Measurements from ENCODE around the gene CCDC27.
A peak's percentile ranks its signal among the peaks of the same experiment; 100 is the strongest.

The CCDC27 gene

DNA sequence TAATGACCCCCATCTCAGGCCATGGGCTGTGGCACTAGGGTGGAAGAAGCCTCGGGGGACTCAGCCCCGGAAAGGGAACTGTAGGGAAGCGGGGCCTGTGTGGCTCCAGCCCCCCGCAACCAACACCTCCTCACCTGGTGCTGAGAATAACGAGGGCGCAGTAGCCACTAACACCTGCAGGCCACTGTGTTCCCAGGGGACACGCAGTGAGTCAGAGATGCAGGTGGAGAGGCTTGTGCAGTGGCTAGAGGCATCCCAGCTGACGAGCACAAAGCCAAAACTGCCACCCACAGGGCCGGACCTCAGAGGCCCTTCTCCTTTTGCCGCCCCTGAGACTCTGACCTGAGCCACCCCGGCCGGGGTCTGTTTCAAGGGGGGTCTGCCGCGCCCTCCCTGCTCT is 33.5 kb upstream of the CCDC27 start:
- DNase-seq (ENCODE audit: low read depth) = no peak

DNA sequence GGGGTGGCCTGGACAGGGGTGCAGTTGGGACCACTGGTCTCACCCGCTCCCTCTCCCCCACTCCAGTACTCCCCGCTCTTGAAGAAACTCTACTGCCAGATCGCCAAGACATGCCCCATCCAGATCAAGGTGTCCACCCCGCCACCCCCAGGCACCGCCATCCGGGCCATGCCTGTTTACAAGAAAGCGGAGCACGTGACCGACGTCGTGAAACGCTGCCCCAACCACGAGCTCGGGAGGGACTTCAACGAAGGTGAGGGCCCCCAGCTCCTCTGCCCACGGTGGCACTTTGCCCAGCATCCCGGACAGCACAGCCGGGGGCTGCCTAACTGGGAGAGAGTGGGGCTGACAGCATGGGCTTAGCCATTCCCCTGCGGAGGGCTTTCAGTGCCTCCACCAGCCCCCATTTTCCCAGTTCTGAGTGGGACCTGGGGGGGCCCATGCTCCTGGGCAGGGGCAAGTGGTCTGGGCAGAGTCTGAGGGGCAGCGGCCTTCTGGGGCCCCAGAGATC is 30.2 kb upstream of the CCDC27 start:
- no peak for DNase-seq (ENCODE audit: low read depth)

DNA sequence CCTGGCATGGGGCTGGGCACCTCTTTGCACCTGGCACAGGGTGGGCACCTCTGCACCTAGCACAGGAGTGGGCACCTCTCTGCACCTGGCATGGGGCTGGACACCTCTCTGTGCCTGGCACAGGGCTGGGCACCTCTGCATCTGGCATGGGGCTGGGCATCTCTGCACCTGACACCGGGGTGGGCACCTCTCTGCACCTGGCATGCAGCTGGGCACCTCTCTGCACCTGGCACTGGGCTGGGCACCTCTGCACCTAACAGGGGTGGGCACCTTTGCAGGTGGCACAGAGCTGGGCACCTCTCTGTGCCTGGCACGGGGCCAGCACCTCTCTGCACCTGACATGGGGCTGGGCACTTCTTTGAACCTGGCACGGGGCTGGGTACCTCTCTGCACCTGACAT is 29.4 kb upstream of the CCDC27 start:
- no peak for DNase-seq (ENCODE audit: low read depth)

DNA sequence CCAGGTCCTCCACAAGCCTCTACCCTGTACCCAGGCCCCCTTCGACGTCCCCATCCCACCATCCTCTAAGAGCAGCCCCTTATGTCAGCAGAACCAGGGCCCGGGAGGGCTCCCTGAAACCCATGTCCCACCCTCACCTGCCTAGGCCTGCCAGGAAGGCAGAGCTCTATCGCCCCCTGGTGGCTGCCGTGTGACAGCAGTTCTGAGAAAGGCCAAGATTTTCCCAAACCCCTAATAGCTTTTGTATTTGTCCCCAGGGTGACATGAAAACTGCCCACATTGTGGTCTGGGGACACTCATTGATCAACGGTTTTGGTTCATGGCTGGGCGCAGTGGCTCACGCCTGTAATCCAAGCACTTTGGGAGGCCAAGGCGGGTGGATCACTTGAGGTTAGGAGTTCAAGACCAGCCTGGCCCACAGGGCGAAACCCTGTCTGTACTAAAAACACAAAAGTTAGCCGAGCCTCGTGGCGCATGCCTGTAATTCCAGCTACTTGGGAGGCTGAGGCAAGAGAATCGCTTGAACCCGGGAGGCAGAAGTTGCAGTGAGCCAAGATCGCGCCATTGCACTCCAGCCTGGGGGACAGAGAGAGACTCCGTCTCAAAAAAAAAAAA is 27.7 kb upstream of the CCDC27 start:
- peak; percentile 71 for DNase-seq (ENCODE audit: low read depth)

- no peak for DNase-seq (ENCODE audit: low read depth)
These were observed 26.9 kb upstream of the CCDC27 start for GRCh38 chr1:3725366-3725765.

- no peak for DNase-seq (ENCODE audit: low read depth)
These were observed 25.0 kb upstream of the CCDC27 start for GRCh38 chr1:3727042-3727824.

GRCh38 chr1:3727825-3728776 is 24.1 kb upstream of the CCDC27 start:
- no peak for DNase-seq (ENCODE audit: low read depth)

DNA sequence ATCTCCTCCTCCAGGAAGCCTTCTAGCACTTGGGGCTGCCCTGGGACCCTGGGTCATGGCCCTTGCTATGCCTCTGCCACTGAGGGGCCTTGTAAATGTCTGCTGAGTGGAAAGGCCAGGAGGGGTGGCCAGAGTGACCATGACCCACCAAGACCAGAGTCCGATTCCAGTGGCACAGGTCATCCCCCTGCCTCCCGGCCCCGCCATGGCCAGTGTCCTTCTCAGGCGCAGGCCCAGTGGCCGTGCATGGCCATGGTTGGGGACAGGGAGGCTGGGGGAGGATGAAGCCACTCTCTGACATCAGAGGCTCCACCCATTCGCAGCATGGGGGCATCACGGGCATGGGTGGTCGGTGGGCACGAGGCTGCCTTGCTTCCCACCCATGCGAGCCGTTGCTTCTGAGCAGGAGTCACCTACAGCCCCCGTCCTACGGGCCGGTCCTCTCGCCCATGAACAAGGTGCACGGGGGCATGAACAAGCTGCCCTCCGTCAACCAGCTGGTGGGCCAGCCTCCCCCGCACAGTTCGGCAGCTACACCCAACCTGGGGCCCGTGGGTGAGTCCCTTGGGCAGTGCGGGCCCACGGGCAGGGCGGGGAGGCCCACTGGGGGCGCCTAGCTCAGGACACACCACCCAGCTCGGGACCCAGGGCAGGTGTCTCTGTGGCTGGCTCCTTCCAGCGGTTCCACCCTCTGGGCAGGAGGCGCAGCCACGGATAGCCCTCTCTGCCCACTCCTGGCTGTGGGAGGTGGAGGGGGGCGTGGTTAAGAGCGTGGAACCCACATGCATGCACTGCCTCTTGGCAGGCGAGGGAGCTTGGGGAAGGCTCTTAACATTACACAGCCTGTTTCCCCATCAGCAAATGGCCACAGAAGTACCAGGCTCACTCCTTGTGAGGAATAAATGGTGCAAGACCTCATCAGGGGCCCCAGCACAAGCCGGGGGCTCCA is 22.4 kb upstream of the CCDC27 start:
- no peak for DNase-seq (ENCODE audit: low read depth)

DNA sequence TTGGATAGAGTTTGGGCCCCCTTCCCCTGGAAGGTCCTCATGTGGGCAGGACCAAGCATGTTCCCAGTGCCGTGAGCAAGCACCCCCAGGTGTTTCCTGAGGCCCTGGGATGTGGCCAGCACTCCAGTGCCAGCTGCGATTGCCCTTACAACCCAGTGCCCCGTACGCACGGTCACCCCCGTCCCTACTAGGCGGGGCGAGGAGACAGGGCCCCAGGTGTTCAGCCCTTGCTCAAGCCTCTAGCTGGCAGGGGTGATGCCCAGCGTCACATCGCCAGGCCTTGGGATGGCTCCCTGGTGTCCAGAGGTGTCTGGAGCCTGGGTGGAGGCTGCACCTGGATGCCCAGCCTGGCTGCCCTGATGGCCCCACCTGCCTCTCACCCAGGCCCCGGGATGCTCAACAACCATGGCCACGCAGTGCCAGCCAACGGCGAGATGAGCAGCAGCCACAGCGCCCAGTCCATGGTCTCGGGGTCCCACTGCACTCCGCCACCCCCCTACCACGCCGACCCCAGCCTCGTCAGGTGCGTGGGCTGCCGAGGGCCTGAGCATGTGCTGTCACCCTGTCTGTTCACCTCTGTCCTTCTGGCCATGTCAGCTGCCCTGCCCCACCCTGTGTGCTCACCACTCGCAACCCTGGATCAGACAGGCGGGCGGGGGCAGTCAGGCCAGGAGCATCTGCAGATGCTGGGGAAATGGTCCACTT is 21.6 kb upstream of the CCDC27 start:
- DNase-seq (ENCODE audit: low read depth) = no peak

- no peak for DNase-seq (ENCODE audit: low read depth)
These were observed 20.4 kb upstream of the CCDC27 start for GRCh38 chr1:3731583-3732433.

DNA sequence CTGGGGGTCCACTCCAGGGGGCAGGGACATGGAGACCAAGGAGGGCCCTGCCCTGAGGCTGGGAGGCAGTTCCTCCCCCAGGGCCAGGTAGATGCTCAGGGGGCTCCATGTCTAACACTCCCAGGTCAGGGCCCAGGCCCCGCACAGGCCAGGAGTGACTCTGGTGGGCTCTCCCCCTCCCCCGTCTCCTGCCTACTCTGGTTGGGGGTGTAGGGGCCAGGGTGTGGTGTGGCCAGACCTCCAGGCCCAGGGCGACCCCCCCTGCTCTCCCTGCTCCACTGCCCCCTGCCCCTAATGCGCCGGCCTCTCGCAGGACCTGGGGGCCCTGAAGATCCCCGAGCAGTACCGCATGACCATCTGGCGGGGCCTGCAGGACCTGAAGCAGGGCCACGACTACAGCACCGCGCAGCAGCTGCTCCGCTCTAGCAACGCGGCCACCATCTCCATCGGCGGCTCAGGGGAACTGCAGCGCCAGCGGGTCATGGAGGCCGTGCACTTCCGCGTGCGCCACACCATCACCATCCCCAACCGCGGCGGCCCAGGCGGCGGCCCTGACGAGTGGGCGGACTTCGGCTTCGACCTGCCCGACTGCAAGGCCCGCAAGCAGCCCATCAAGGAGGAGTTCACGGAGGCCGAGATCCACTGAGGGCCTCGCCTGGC is 19.7 kb upstream of the CCDC27 start:
- DNase-seq (ENCODE audit: low read depth) = no peak

DNA sequence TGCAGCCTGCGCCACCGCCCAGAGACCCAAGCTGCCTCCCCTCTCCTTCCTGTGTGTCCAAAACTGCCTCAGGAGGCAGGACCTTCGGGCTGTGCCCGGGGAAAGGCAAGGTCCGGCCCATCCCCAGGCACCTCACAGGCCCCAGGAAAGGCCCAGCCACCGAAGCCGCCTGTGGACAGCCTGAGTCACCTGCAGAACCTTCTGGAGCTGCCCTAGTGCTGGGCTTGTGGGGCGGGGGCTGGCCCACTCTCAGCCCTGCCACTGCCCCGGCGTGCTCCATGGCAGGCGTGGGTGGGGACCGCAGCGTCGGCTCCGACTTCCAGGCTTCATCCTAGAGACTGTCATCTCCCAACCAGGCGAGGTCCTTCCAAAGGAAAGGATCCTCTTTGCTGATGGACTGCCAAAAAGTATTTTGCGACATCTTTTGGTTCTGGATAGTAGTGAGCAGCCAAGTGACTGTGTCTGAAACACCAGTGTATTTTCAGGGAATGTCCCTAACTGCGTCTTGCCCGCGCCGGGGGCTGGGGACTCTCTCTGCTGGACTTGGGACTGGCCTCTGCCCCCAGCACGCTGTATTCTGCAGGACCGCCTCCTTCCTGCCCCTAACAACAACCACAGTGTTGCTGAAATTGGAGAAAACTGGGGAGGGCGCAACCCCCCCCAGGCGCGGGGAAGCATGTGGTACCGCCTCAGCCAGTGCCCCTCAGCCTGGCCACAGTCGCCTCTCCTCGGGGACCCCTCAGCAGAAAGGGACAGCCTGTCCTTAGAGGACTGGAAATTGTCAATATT is 19.0 kb upstream of the CCDC27 start:
- DNase-seq (ENCODE audit: low read depth) = no peak

DNA sequence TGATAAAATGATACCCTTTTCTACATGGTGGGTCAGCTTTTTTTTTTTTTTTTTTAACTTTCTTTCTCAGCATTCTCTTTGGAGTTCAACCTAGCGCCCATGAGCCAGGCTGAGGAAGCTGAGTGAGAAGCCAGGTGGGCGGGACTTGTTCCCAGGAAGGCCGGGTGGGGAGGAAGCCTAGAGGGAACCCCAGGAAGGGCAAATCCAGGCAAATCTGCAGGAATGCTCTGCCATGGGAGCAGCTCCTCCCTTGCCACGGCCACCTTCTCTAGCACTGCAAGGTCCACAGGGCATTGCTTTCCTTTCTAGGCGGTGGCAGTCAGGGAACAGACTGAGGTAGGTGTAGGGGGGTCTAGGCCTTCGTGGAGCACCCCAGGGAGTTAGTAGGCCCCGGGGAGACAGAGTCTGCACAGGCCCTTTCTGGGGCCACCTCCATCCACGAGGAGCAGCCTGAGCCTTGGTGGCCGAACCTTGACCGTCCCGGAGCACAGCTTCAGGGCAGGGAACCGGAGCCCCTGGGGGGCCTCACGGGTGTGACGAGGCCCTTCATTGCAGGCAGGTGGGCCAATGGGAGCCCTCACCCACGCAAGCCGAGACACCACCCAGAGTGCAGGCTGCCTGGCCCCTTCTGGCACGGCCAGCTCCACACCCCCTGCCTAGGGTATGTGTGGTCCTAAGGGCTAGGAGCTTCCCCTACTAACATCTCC is 18.2 kb upstream of the CCDC27 start:
- DNase-seq (ENCODE audit: low read depth) = no peak

DNA sequence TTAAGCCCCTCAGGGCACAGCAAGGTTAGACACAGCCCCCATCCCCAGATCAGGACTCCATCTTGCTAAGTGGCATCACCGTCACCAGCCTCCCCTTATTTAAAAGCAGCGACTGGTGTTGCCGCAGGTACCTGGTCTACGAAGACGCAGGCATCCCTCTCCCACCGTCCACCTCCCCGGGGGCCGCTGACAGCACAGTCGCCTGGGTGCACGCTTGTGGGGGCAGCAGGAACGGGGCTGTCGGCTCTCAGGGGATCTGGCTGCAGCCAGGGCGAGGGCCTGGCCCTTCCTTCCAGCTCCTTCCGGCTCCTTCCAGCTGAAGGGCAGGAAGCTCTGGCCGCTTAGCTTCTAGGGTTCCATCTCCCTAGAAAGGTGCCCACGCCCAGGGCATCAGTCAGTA is 17.6 kb upstream of the CCDC27 start:
- DNase-seq (ENCODE audit: low read depth) = no peak

DNA sequence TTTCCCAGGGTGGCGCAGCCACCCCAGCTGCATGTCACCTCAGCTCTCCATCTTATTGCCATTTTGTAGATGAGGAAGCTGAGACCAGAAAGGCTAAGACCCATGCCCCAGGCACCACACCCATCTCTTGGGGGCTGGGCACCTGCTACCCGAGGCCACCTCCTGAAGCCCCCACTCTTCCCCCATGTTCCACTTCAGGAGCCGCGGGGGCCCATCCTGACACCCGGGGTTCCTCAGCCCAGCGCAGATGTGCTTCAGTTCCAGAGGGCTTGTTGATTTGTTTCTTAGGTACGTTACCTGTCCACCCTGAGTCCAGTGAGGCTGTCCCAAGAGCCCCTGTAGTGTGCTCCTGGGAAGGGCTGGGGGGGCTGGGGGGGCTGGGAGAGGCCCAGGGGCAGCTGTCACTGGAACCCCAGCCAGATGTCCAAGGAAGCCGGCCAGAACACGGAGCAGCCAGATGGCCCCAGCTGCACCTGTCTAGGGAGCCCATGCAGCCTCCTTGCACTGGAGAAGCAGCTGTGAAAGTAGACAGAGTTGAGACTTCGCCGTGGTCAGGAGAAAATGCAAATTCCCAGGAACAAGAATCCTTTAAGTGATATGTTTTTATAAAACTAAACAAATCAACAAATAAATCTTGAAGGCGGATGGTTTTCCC is 17.1 kb upstream of the CCDC27 start:
- DNase-seq (ENCODE audit: low read depth) = no peak

GRCh38 chr1:3735688-3736087 is 16.6 kb upstream of the CCDC27 start:
- DNase-seq (ENCODE audit: low read depth) = no peak

DNA sequence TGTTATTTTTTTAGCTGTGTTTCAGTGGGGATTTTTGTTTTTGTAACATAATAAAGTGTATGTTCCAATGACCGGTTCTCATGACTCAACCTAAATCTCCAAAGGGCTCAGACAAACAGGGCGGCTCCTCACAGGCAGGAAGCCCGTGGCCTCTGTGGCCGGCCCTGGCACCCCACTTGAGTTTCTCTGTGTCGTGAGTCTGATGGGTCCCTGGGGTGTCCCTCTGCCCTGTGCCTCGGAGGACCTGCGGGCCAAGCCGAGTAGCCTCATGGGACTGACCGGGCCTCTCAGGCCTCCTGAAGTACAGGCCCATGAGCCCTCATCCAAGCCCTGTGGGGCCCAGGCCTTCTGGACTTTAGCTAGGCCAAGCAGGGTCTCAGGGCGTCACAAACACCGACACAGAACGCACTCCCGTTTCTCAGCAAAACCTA is 16.1 kb upstream of the CCDC27 start:
- DNase-seq (ENCODE audit: low read depth) = no peak
